Fibroblast of lung (primary cell): Measurements from ENCODE around the gene LGALS3BP.

Source experiments
- CTCF ChIP-seq, 2 donors: IDR thresholded peaks in 1 of 2; conservative IDR thresholded peaks in 1 of 2; 1 replicate in 1 of 2; 2 replicates in 1 of 2; pipeline ENCODE4 v1.5.1; 2011 to 2012; ENCODE audit warnings: low read length in 2 of 2, control low read depth in 1 of 2, inconsistent platforms in 1 of 2, low read depth in 1 of 2, mild to moderate bottlenecking in 1 of 2
- EZH2 ChIP-seq: IDR thresholded peaks from 2 replicates; pipeline ENCODE4 v1.5.1; 2012; ENCODE audit warnings: low read length, control low read depth, mild to moderate bottlenecking; ENCODE audit errors: missing control alignments

- TF ChIP-seq CTCF (conservative IDR thresholded peaks at IDR 0.05 in 1 of 2, IDR thresholded peaks at IDR 0.05 in 1 of 2; ENCODE audit: low read depth in 1 of 2, low read length in 2 of 2) = no peak
- no peak for TF ChIP-seq EZH2
These were observed 16.2 kb upstream of the LGALS3BP start for GRCh38 chr17:78995761-78996451.
